ENCODE data around the gene AGA. TPM values are rescaled to one million over a fixed set of nuclear protein-coding genes. Genes with fewer than 3 reads are reported as not detected.

AGA gene
- total and polyA plus RNA-seq, 2 of the 4 experiments (the other 2 are of a cell fraction): 26.3 to 38.5 TPM

- no peak overlapping the region for H2BK20ac ChIP-seq (ENCODE audit: low read depth, low read length)
- no peak overlapping the region for H3K4ac ChIP-seq (ENCODE audit: low read depth, low read length)
- H2BK5ac ChIP-seq (ENCODE audit: low read depth, low read length, poor library complexity, severe bottlenecking): no peak overlapping the region
- H3K9me1 ChIP-seq (ENCODE audit: insufficient read depth, low read length): no peaks in the 10 kb centered on the region; the same call in 1 of the 2 replicates
- H3K9ac ChIP-seq (ENCODE audit: low read depth, low read length): no peak overlapping the region
- H2BK120ac ChIP-seq (ENCODE audit: low read depth, low read length): no peak overlapping the region
- TF ChIP-seq MXI1 (IDR thresholded peaks at IDR 0.05; ENCODE audit: borderline replicate concordance, low read depth, low read length): no peak
- TF ChIP-seq BHLHE40 (IDR thresholded peaks at IDR 0.05; ENCODE audit: low read depth, low read length): no peak
- no peak for TF ChIP-seq RAD21 (IDR thresholded peaks at IDR 0.05; ENCODE audit: low read length)
- no peak for TF ChIP-seq CHD1 (IDR thresholded peaks at IDR 0.05; ENCODE audit: low read depth, low read length)
- no peak for TF ChIP-seq ELK1 (IDR thresholded peaks at IDR 0.05; ENCODE audit: borderline replicate concordance, low read depth, low read length)
- TF ChIP-seq NFE2L2 (IDR thresholded peaks at IDR 0.05; ENCODE audit: low read depth, low read length): no peak
- TF ChIP-seq RFX5 (IDR thresholded peaks at IDR 0.05; ENCODE audit: low read depth, low read length): no peak
- TF ChIP-seq MAFK (IDR thresholded peaks at IDR 0.05; ENCODE audit: low read depth, low read length): no peak
- no peak for TF ChIP-seq CTCF (conservative IDR thresholded peaks at IDR 0.05; ENCODE audit: low read depth, low read length)
- TF ChIP-seq USF2 (IDR thresholded peaks at IDR 0.05; ENCODE audit: low read depth, low read length): no peak
- no peak for TF ChIP-seq SMC3 (IDR thresholded peaks at IDR 0.05; ENCODE audit: low read depth, low read length)
- TF ChIP-seq MAZ (IDR thresholded peaks at IDR 0.05; ENCODE audit: borderline replicate concordance, low read depth, low read length): no peak
- no peak for TF ChIP-seq FOS (IDR thresholded peaks at IDR 0.05; ENCODE audit: low read depth, low read length)
- no peak for TF ChIP-seq RCOR1 (IDR thresholded peaks at IDR 0.05; ENCODE audit: insufficient replicate concordance, low read length)
- no peak for TF ChIP-seq CEBPB (IDR thresholded peaks at IDR 0.05; ENCODE audit: low read depth, low read length)
- no peak for TF ChIP-seq POLR2A (IDR thresholded peaks at IDR 0.05; ENCODE audit: low read depth, low read length)
- no peak overlapping the region for H2BK15ac ChIP-seq (ENCODE audit: low read depth, low read length)
- no peaks in the 10 kb centered on the region; the same call in 1 of the 2 replicates for H3K4me1 ChIP-seq (ENCODE audit: control insufficient read depth, insufficient read depth, low read length)
- no TSS peak for BruUV-seq (replicated peaks)
- no peak overlapping the region for H3K4me2 ChIP-seq (ENCODE audit: low read depth, low read length)
- H3K79me1 ChIP-seq (ENCODE audit: low read depth in 1 of 2, low read length in 2 of 2): no peaks in the 10 kb centered on the region; a peak in 1 of 4 replicates
- no peak overlapping the region for H4K8ac ChIP-seq (ENCODE audit: low read depth in 2 of 2, low read length in 2 of 2)
- no CpG with 5 or more reads among the region's 5 CpGs for WGBS, 2 experiments (ENCODE audit: extremely low coverage in 2 of 2, insufficient read length in 1 of 2)
- H2AFZ ChIP-seq (replicated peaks; ENCODE audit: low read length, poor library complexity): no peak overlapping the region
- H3K23ac ChIP-seq (ENCODE audit: low read depth, low read length): no peak overlapping the region
- H3K9me3 ChIP-seq (ENCODE audit: control insufficient read depth, insufficient read depth, low read length): no peaks in the 10 kb centered on the region
- H3K27ac ChIP-seq (ENCODE audit: insufficient read depth, low read length): no peak overlapping the region
- no peak overlapping the region for H3K14ac ChIP-seq (replicated peaks; ENCODE audit: low read depth, low read length)
- no peaks in the 10 kb centered on the region for H3K27me3 ChIP-seq (ENCODE audit: control insufficient read depth, insufficient read depth, low read length)
- dilution Hi-C loops (cut with HindIII; ENCODE audit: low sequenced_read_pairs, unreplicated experiment) (no loop called here), intact Hi-C loops (cut with micrococcal nuclease) (no loop called here), in situ Hi-C loops (cut with MboI; ENCODE audit: low sequenced_read_pairs) (no loop called here)
- no peak overlapping the region for H2AK5ac ChIP-seq (ENCODE audit: low read depth, low read length)
- no peak overlapping the region for H4K91ac ChIP-seq (ENCODE audit: insufficient read depth, low read depth, low read length)
- no peaks in the 10 kb centered on the region for H3K36me3 ChIP-seq (ENCODE audit: control insufficient read depth, insufficient read depth, low read length)
- H4K20me1 ChIP-seq (ENCODE audit: insufficient read depth, low read length): no peaks in the 10 kb centered on the region
- no peak overlapping the region for H3K18ac ChIP-seq (ENCODE audit: low read depth, low read length)
- ATAC-seq (ENCODE audit: low read depth) (no peak), DNase-seq (no peak)
- no peak overlapping the region for H3K4me3 ChIP-seq (ENCODE audit: insufficient read depth, low read depth, low read length)
- H3K56ac ChIP-seq (ENCODE audit: extremely low read depth, insufficient read depth, low read length): no peak overlapping the region
- no peak overlapping the region for H4K5ac ChIP-seq (ENCODE audit: low read depth, low read length)
- CTCF ChIA-PET: no interaction called here
- H2AK9ac ChIP-seq (replicated peaks; ENCODE audit: low read depth, low read length, poor library complexity): no peak overlapping the region
- POLR2A ChIA-PET (ENCODE audit: unreplicated experiment): interaction anchor here (1.2 kb wide), 1 partner anchor 19 kb away, joined by 4 read pairs; the partner anchor contains the start of gene AGA
Measured at GRCh38 chr4:177461606-177462005, 19.4 kb upstream of the AGA start.
